T-helper 1 cell treated with Interleukin-12 subunit alpha and Interleukin-12 subunit beta and Interleukin-4 antibody, amounts not matched to agents 30 μg/mL and 1 μg/mL, for 36 hours (primary cell): ENCODE results near the gene MEGF6.

Experiments
- H3K27ac Mint-ChIP-seq: one replicate; pipeline ENCODE4 v1.8.0; 2021; ENCODE audit warnings: mild to moderate bottlenecking, mixed read lengths
- H3K27me3 Mint-ChIP-seq: one replicate; pipeline ENCODE4 v1.8.0; 2021; ENCODE audit warnings: low read depth, mixed read lengths
- H3K36me3 Mint-ChIP-seq: one replicate; pipeline ENCODE4 v1.8.0; 2021; ENCODE audit warnings: low read depth, mixed read lengths
- H3K4me1 Mint-ChIP-seq: one replicate; pipeline ENCODE4 v1.8.0; 2021; ENCODE audit warnings: low read depth, mixed read lengths
- H3K4me3 Mint-ChIP-seq: one replicate; pipeline ENCODE4 v1.8.0; 2021; ENCODE audit warnings: mild to moderate bottlenecking, moderate library complexity, mixed read lengths
- H3K9me3 Mint-ChIP-seq: one replicate; pipeline ENCODE4 v1.8.0; 2021; ENCODE audit warnings: mixed read lengths

The MEGF6 gene

DNA sequence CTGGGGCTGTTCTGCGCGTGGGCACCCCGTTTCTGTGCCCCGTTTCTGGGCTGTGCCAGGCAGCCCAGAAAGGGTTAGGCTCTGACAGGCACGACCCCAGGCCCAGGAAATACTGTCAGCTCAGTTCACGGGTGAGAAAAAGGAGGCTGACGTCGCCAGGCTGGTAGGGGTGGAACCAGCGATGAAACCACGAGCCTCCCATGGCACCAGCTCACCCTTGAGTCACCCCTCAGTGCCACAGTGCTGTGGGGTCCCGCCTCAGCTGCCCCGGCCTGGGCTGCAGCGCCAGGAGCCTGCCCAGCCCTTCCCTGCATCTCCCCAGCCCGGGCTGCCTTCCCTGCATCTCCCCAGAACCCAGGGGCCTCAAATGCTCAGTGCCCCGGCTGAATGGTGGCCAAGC lies 11.5 kb downstream of the MEGF6 start:
- no peak overlapping the region for H3K4me3 Mint-ChIP-seq
- H3K4me1 Mint-ChIP-seq = peaks cover 7% of the 10 kb centered on the region
- no peaks in the 10 kb centered on the region for H3K36me3 Mint-ChIP-seq
- peaks cover 3% of the 10 kb centered on the region for H3K27me3 Mint-ChIP-seq
- no peaks in the 10 kb centered on the region for H3K9me3 Mint-ChIP-seq
- H3K27ac Mint-ChIP-seq = no peak overlapping the region

- Mint-ChIP-seq H3K27ac (no peak overlapping the region), H3K4me1 (peaks cover 7% of the 10 kb centered on the region), H3K9me3 (no peaks in the 10 kb centered on the region), H3K4me3 (no peak overlapping the region), H3K27me3 (peaks cover 3% of the 10 kb centered on the region), H3K36me3 (no peaks in the 10 kb centered on the region)
Observed at GRCh38 chr1:3599286-3599811, 12.0 kb downstream of the MEGF6 start.

GRCh38 chr1:3598522-3599285 lies 12.6 kb downstream of the MEGF6 start:
- H3K9me3 Mint-ChIP-seq = no peaks in the 10 kb centered on the region
- no peak overlapping the region for H3K27ac Mint-ChIP-seq
- no peak overlapping the region for H3K4me3 Mint-ChIP-seq
- peaks cover 7% of the 10 kb centered on the region for H3K4me1 Mint-ChIP-seq
- H3K36me3 Mint-ChIP-seq = no peaks in the 10 kb centered on the region
- peaks cover 3% of the 10 kb centered on the region for H3K27me3 Mint-ChIP-seq

DNA sequence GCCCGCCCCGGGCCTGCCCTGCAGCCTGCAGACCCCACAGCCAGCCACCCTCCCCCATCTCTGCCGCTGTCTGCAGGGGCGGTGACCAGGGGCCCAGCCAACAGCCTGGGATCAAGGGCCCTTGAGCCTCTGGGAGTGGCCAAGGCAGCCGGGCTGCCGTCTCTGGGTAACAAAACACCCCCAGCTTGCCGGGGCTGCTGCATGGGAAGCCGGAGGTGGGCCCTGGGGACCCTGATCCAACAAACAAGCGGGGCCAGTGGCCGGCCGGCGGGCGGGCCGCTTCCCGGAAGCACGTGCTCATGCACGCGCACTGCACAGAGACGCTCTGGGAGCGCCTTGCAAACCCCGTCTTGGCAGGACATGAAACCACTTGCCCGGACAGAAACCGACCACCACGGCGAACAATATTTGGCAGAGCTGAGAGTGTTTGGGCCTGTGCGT lies 13.2 kb downstream of the MEGF6 start:
- peaks cover 7% of the 10 kb centered on the region for H3K4me1 Mint-ChIP-seq
- peaks cover 3% of the 10 kb centered on the region for H3K27me3 Mint-ChIP-seq
- H3K4me3 Mint-ChIP-seq = no peak overlapping the region
- H3K36me3 Mint-ChIP-seq = no peaks in the 10 kb centered on the region
- H3K27ac Mint-ChIP-seq = no peak overlapping the region
- no peaks in the 10 kb centered on the region for H3K9me3 Mint-ChIP-seq

GRCh38 chr1:3597599-3597964 lies 13.7 kb downstream of the MEGF6 start:
- H3K36me3 Mint-ChIP-seq = no peaks in the 10 kb centered on the region
- H3K4me1 Mint-ChIP-seq = peaks cover 7% of the 10 kb centered on the region
- H3K4me3 Mint-ChIP-seq = no peak overlapping the region
- no peak overlapping the region for H3K27ac Mint-ChIP-seq
- H3K9me3 Mint-ChIP-seq = no peaks in the 10 kb centered on the region
- H3K27me3 Mint-ChIP-seq = peaks cover 3% of the 10 kb centered on the region

DNA sequence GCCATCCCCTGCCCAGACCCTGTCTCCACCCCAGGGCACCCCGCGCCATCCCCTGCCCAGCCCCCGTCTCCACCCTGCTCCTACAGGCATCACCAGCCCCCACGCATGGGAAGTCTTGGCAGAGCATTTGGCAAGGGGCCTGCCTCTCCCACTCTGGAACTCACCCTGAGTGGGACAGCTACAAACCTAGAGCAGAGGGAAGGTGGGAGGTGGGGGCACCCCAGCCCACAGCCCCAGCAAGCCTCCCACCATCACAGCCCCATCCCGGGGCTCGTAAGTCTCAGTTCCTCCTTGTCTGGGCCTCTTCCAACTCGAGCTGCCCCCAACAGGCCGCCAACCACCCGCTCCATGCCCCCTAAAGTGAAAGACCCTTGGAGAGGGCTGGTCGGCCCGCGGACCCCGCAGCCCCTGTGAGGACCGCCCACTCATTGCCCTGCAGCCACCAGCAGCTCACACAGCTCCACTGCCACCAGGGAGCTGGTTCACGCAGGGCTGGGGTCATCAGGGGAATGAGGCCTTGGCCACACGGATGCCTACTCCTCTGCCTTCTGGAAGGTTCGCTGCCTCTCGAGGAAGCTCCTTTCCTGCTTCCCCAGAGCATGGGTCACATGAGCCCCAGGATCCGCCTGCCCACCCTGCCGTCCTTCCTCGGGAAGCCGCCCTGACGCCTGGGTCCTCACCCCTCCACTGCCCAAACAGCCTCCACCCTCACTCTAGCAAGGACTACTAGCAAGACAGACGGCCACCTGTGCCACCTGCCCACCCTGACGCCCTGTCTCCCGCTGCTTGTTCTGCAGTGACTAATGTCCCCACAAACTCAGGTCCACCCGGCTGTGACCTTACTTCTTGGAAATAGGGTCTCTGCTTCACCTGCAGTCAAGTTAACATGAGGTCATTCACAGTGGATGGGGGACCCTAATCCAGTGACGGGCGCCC lies 14.4 kb downstream of the MEGF6 start:
- H3K27ac Mint-ChIP-seq = no peak overlapping the region
- peaks cover 7% of the 10 kb centered on the region for H3K4me1 Mint-ChIP-seq
- peaks cover 3% of the 10 kb centered on the region for H3K27me3 Mint-ChIP-seq
- H3K4me3 Mint-ChIP-seq = no peak overlapping the region
- H3K9me3 Mint-ChIP-seq = no peaks in the 10 kb centered on the region
- no peaks in the 10 kb centered on the region for H3K36me3 Mint-ChIP-seq

DNA sequence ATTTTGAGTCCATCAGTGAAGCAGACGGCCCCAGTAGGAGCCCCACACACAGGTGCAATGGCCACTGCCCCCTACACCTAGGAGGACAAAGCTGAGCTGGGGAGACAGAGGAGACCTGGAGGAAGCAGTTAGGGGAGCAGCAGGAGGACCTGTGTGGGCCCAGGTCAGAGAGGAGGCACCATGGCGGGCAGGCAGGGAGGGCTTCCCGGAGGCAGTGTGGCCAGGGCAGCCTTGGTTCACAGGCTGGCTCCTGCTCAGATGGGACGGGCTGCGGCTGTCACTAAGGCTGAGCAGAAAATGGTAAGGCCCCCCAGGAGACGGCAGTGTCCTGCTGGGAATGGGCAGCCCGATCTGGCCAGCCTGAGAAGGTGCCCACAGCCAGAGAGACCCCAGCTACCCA lies 15.4 kb downstream of the MEGF6 start:
- H3K4me3 Mint-ChIP-seq = no peak overlapping the region

GRCh38 chr1:3594706-3595377 lies 16.5 kb downstream of the MEGF6 start:
- Mint-ChIP-seq H3K36me3 (no peaks in the 10 kb centered on the region), H3K4me3 (no peak overlapping the region), H3K4me1 (peaks cover 7% of the 10 kb centered on the region), H3K27me3 (peaks cover 3% of the 10 kb centered on the region), H3K9me3 (no peaks in the 10 kb centered on the region), H3K27ac (no peak overlapping the region)

More for the DNA sequence above, 15.4 kb downstream of the MEGF6 start:
- H3K9me3 Mint-ChIP-seq = no peaks in the 10 kb centered on the region
- no peaks in the 10 kb centered on the region for H3K36me3 Mint-ChIP-seq
- H3K27me3 Mint-ChIP-seq = peaks cover 3% of the 10 kb centered on the region
- H3K4me1 Mint-ChIP-seq = peaks cover 7% of the 10 kb centered on the region
- H3K27ac Mint-ChIP-seq = no peak overlapping the region

- no peaks in the 10 kb centered on the region for H3K9me3 Mint-ChIP-seq
- no peak overlapping the region for H3K4me3 Mint-ChIP-seq
- no peak overlapping the region for H3K27ac Mint-ChIP-seq
- H3K4me1 Mint-ChIP-seq = peaks cover 7% of the 10 kb centered on the region
- H3K27me3 Mint-ChIP-seq = peaks cover 3% of the 10 kb centered on the region
- H3K36me3 Mint-ChIP-seq = no peaks in the 10 kb centered on the region
Observed at GRCh38 chr1:3593745-3594144, 17.6 kb downstream of the MEGF6 start.

DNA sequence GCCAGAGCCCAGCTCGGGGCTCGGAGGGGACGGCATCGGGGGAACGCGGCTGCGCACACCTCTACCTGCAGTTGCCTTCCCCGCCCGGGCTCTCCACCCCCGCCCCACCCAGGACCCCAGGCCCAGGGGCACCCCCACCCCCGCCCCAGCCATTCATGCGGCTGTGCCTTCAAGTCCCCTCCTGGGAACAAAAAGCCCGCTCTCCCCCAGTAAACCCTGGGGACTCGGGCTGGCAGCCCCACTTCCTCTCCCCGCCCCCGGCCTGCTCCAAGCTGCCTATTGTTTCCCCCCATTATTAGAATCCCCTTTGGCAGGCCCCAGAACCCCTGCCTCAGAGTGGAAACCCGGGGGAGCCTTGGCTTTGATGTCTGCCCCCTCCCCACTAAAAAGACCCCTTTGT lies 18.0 kb downstream of the MEGF6 start:
- Mint-ChIP-seq H3K27me3 (peaks cover 3% of the 10 kb centered on the region), H3K4me3 (no peak overlapping the region), H3K9me3 (no peaks in the 10 kb centered on the region), H3K27ac (no peak overlapping the region), H3K4me1 (peaks cover 7% of the 10 kb centered on the region), H3K36me3 (no peaks in the 10 kb centered on the region)

DNA sequence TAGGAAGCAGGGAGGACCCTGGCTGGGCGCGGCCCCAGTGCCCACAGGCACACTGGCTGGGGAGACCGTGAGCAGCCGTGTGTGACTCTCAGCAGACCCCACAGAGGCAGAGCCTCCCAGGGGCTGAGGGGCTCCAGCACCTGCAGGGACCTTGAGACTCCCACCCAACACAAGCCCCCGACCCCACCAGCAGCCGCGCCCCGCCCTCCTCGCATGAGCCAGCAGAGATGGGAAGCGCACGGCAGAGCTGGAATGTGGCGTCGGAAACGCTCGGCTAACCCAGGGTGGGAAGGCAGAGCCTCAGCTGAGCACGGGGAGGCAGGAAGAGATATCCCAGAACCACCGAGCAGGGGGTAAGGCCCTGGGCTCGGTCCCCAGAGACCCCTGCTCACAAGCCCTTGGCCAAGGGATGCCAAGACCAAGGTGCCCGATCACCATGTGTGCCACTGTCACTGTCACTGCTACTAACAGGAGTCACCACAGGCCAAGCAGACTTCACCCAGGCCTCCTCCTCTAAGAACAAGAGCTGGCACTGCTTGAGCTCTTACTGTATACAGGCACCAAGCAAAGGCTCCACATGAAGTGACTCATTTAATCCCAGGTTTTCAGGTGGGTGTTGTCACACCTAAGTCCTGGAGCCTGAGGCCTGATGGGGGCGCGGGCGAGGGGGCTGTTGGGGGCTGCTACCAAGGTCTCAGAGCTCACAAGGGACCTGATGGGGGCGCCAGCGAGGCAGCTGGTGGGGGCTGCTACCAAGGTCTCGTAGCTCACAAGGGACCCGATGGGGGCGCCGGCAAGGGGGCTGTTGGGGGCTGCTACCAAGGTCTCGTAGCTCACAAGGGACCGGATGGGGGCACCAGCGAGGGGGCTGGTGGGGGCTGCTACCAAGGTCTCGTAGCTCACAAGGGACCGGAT lies 20.1 kb downstream of the MEGF6 start:
- Mint-ChIP-seq H3K4me3 (no peak overlapping the region), H3K27me3 (no peaks in the 10 kb centered on the region), H3K36me3 (no peaks in the 10 kb centered on the region), H3K4me1 (no peaks in the 10 kb centered on the region), H3K27ac (no peak overlapping the region), H3K9me3 (no peaks in the 10 kb centered on the region)

DNA sequence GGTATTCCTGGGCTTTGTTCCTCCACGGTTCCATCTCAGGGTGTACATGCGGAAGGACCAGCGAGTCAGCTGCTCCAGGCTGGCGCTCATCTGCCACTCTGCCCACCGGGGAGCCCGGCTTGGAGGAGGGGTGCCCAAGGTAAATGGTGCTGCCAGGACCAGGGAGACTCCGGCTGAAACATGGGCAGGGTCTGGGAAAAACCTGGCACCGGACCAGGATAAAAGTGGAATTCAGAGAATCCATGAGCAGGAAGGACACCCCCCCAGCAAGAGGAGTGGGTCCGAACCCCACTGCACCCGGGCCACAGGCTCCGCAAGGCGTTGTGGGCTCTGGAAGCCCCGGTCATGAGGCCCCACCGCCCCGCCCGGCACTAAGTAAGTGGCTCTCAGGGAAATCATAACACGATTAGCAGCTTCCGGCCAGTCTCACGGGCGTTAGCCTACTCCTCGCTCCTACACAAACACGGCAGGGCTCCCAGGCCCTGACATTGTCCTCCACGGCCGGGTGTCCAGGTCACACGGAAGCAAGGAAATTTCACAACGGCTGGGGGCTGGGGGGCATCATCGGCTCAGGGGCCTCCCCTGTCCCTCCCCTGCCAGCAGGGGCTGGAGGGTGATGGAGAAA lies 21.1 kb downstream of the MEGF6 start:
- no peak overlapping the region for H3K4me3 Mint-ChIP-seq
- H3K36me3 Mint-ChIP-seq = no peaks in the 10 kb centered on the region
- no peaks in the 10 kb centered on the region for H3K4me1 Mint-ChIP-seq
- no peaks in the 10 kb centered on the region for H3K9me3 Mint-ChIP-seq
- H3K27ac Mint-ChIP-seq = no peak overlapping the region
- H3K27me3 Mint-ChIP-seq = no peaks in the 10 kb centered on the region

DNA sequence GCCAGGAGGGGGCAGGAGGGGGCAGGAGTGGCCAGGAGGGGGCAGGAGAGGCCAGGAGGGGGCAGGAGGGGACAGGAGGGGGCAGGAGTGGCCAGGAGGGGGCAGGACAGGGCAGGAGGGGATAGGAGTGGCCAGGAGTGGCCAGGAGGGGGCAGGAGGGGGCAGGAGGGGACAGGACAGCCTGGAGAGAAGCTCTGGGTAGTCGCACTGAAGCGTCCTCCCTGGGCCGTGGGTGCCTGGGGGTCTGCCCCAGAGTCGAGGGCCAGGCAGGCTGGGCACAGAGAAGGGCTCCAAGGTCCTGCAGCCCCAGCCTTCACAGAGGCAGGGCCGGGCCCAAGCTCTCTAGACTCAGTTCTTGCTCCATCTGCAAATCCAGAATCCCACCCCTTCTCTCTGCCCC lies 22.9 kb downstream of the MEGF6 start:
- Mint-ChIP-seq H3K27ac (no peak overlapping the region), H3K27me3 (no peaks in the 10 kb centered on the region), H3K4me3 (no peak overlapping the region), H3K9me3 (no peaks in the 10 kb centered on the region), H3K4me1 (no peaks in the 10 kb centered on the region), H3K36me3 (no peaks in the 10 kb centered on the region)
